RPMI7951 (cell line): ENCODE data around the gene NXPH3. TPM values are rescaled to one million over a fixed set of nuclear protein-coding genes. Genes with fewer than 3 reads are reported as not detected.

Experiments used
- DNase-seq: peaks from one replicate; pipeline ENCODE4 v3.0.0-alpha.2; 2012; ENCODE audit warnings: low read depth
- total RNA-seq: library from RNA; depleted of rRNA; stranded (reverse); fragments of >200 nt; shearing (Covaris generic); gene quantifications from 2 replicates; pipeline ENCODE4 v1.2.3, GENCODE V29; 2014; rRNA removed

Gene NXPH3
- total RNA-seq, 1 experiment from 2014 or later, result not detected

GRCh38 chr17:49629447-49629846, 53.8 kb downstream of the NXPH3 start:
- no peak for DNase-seq

DNA sequence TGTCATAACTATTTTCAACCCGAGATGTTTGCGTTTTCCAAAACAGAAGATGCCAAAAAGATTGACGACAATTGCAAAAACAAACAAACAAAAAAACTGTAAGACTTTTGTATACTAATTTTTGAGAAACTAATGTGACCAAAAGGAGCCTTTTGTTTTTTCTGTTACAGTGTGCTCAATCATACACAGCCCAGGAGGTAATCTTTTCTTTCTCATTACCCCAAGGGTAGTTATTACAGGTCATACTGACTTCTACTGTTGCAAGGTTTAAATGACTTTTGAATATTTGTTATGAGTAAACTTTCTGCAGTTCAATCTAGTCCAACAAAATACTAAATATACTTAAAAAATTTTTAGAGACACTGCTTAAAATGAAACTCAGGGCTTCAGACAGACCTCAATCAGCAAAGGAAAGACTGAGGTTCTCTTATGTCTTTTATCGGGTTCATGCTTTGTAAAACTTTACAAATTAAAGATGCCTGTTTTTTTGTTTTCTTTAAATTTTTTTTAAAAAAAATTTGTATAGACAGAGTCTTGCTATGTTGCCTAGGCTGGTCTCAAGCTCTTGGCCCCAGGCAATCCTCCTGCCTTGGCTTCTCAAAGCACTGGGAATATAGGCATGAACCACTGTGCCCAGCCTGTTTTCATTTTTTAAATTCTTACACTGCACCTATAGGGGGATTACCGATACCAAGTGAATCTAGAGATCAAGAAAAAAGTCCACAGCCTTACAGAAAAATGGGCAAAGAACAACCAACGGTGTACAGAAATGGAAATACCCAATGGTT, 54.6 kb downstream of the NXPH3 start:
- DNase-seq, result no peak

DNA sequence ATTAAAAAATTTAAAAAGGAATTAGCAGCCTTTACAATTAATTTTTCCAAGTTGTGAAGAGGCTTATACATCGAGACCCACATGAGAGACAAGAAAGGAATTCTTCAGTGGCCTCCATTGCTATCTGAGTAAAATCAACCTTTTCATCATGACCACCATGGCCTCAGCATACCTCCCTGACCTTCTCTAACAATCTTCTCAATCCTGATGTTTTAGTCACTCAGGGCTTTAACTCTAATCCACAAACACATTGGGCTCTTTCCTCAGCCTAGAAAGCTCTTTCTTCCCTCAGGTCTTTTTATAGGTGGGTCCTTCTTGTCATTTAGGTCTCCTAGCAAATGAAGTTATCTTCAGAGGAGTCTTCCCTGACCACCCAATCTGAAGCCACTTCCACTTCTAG, 55.8 kb downstream of the NXPH3 start:
- DNase-seq, result no peak

Other genes with a start within 250 kb of the NXPH3 start
- gene ZNF652, start 213.6 kb upstream of the NXPH3 start, total RNA-seq, result 10.9 and 11.4 TPM in 2 replicates
- gene PHB1, start 161.0 kb upstream of the NXPH3 start, total RNA-seq, result 146 and 208 TPM in 2 replicates
- gene NGFR, start 80.6 kb upstream of the NXPH3 start, total RNA-seq, result 6.4 and 10.1 TPM in 2 replicates
- 32.1 and 34.1 TPM in 2 replicates for gene SPOP, start 102.2 kb downstream of the NXPH3 start, total RNA-seq
- gene SLC35B1, start 132.1 kb downstream of the NXPH3 start, total RNA-seq, result 52.0 and 63.8 TPM in 2 replicates
- 3.5 and 5.3 TPM in 2 replicates for gene FAM117A, start 188.3 kb downstream of the NXPH3 start, total RNA-seq
- gene KAT7, start 212.8 kb downstream of the NXPH3 start, total RNA-seq, result 32.6 and 38.1 TPM in 2 replicates